RCC 7860 (cell line): ENCODE data around the gene ACTN4.
"Not testable (repeated sequence)": the region's sequence is repeated elsewhere in the genome, so short reads cannot be mapped to it uniquely, and the experiment has no call there.

Experiments
- DNase-seq: peaks from one replicate; pipeline ENCODE4 v3.0.0-alpha.2; 2015; ENCODE audit warnings: low spot score
- FAIRE-seq: peaks from 2 replicates; lab custom pipeline; 2012; peaks lifted over from hg19 to GRCh38; lab: Jason Lieb, UNC

The ACTN4 gene

GRCh38 chr19:38760805-38761517 is 113.5 kb downstream of the ACTN4 start:
- DNase-seq, FAIRE-seq: not testable (repeated sequence)

GRCh38 chr19:38761884-38762389 is 114.5 kb downstream of the ACTN4 start:
- FAIRE-seq = not testable (repeated sequence)

GRCh38 chr19:38763795-38764220 is 116.4 kb downstream of the ACTN4 start:
- FAIRE-seq (peak; percentile 95), DNase-seq (peak; percentile 64)

More at GRCh38 chr19:38761884-38762389, 114.5 kb downstream of the ACTN4 start:
- DNase-seq = not testable (repeated sequence)

GRCh38 chr19:38765214-38765613 is 117.8 kb downstream of the ACTN4 start:
- FAIRE-seq = no peak

GRCh38 chr19:38766276-38767047 is 119.0 kb downstream of the ACTN4 start:
- FAIRE-seq (no peak), DNase-seq (no peak)

More at GRCh38 chr19:38765214-38765613, 117.8 kb downstream of the ACTN4 start:
- DNase-seq = no peak

- no peak for DNase-seq
- no peak for FAIRE-seq
These were observed 122.3 kb downstream of the ACTN4 start for GRCh38 chr19:38769635-38770211.

GRCh38 chr19:38770228-38770948 is 122.9 kb downstream of the ACTN4 start:
- not testable (repeated sequence) for FAIRE-seq, DNase-seq

- not testable (repeated sequence) for DNase-seq, FAIRE-seq
These were observed 123.5 kb downstream of the ACTN4 start for GRCh38 chr19:38770949-38771275.

- not testable (repeated sequence) for DNase-seq, FAIRE-seq
These were observed 124.1 kb downstream of the ACTN4 start for GRCh38 chr19:38771569-38771968.

- DNase-seq = no peak
- no peak for FAIRE-seq
These were observed 126.2 kb downstream of the ACTN4 start, which contains the start of gene LGALS7 for GRCh38 chr19:38773469-38774177. LGALS7 (minus strand) TSS chr19:38773517; CDS start chr19:38773492, 25 bp downstream.

- no peak for DNase-seq
- no peak for FAIRE-seq
These were observed 126.9 kb downstream of the ACTN4 start for GRCh38 chr19:38774181-38774950.

GRCh38 chr19:38778733-38779132 is 131.3 kb downstream of the ACTN4 start:
- no peak for FAIRE-seq
- no peak for DNase-seq

- FAIRE-seq = no peak
- DNase-seq = no peak
These were observed 133.0 kb downstream of the ACTN4 start for GRCh38 chr19:38780443-38780842.

- no peak for DNase-seq
- no peak for FAIRE-seq
These were observed 133.6 kb downstream of the ACTN4 start for GRCh38 chr19:38781058-38781457.
